Liver (tissue), 3 donors: ENCODE results near the gene CCDC82.

Source experiments
- CTCF ChIP-seq: fragments of 150-350 bp; IDR thresholded peaks from 2 replicates; pipeline ENCODE4 v1.5.1; 2017; ENCODE audit warnings: improper control_type of control experiment, low read depth, low read length; ENCODE audit not compliant: missing input control
- HNF4A ChIP-seq, 2 donors: conservative IDR thresholded peaks; 2 replicates each; pipeline ENCODE4 v1.6.1; 2016; ENCODE audit warnings: antibody characterized with exemption in 2 of 2, mild to moderate bottlenecking in 2 of 2
- RAD21 ChIP-seq, 2 donors: IDR thresholded peaks; 2 replicates each; pipeline ENCODE4 v1.6.1; 2016; ENCODE audit warnings: antibody characterized with exemption in 2 of 2, mild to moderate bottlenecking in 2 of 2
- TAF1 ChIP-seq: conservative IDR thresholded peaks from 2 replicates; pipeline ENCODE4 v1.6.1; 2016; ENCODE audit warnings: antibody characterized with exemption, mild to moderate bottlenecking
- donor health status: healthy.
- donor health status: healthy.

- TF ChIP-seq RAD21 (IDR thresholded peaks at IDR 0.05) (no peak), CTCF (no peak), TAF1 (no peak), HNF4A (conservative IDR thresholded peaks at IDR 0.05) (peak; percentile 62)
Measured at GRCh38 chr11:96388891-96389719, 607 bp downstream of the CCDC82 start.
